HG03571 (cell line): ENCODE data around the gene ALX1.

ENCODE experiments used
- ATAC-seq: cut with Tn5 transposase; IDR thresholded peaks from one replicate; pipeline ENCODE4 v1.9.1; 2021; ENCODE audit not compliant: unreplicated experiment

Gene ALX1

DNA sequence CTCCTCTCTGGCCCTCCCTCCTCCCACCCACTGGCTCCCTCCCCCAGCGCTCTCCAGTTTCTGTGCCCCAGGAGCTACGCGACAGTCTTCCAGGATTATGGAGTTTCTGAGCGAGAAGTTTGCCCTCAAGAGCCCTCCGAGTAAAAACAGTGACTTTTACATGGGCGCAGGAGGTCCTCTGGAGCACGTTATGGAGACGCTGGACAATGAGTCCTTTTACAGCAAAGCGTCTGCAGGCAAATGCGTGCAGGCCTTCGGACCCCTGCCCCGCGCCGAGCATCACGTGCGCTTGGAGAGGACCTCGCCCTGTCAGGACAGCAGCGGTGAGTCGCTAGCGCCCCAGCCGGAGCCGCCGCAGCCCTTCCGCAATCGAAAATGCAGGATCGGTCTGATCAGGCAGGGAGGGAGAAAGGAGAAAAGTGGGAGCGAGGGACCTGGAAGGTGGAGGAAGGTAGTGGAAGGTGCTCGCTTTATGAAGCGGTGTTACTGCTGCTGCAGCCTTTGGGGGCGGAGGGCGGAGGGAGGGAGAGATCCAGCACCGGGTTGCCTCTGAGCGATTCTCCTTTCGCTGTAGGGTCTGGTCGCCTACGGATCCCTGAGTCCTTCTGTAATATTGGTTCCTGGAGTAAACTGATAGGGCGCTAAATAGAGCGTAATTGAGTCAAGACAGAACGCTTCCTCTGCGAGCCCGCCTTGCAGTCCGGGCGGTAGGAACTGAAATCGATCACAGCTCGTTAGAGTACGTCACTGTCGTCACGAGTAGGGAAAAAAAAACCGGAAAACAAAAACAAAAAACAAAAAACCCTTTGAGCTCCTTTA is at the start of gene ALX1:
TSS of gene ALX1 (plus strand) at position 56 of the 819 bp plus-strand sequence. CDS start at position 98, 42 bp downstream.
- ATAC-seq = no peak

DNA sequence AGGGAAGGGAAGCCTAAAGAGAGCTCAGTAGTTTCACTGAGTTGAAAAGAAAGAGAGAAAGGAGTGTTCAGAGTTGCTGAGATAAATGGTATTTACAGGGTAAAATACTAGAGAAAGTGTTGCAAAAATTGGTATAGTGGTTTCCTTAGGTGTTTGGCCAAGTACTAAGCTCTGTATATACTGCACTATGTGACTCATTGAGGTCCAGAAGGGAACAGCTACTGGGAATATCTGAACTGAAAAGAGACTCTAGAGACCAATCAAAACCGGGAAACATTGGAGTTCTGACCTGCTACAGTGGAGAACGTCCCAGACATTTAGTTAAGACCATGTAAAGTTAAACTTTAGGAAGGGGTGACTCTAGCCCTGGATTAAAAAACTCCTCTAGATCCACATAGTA is 42.7 kb upstream of the ALX1 start:
- no peak for ATAC-seq

DNA sequence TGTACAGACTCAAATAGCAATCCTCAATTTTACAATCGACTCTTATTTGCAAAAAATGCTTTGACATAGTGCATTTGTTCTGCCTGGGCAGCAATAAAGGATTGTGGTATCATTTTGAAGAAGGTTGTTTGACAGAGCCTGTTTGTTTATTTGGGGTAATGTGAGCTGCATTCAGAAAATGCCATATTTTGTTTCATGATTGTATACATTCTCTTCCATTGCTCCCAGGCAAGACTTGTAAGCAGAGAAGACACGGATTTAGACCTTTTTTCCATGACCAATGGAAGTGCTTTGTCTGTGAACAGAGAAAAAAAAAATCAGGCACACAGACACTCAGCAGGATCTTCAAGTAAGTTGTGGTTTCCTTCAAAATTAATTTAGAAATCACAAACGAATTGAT is 35.5 kb upstream of the ALX1 start:
- no peak for ATAC-seq

DNA sequence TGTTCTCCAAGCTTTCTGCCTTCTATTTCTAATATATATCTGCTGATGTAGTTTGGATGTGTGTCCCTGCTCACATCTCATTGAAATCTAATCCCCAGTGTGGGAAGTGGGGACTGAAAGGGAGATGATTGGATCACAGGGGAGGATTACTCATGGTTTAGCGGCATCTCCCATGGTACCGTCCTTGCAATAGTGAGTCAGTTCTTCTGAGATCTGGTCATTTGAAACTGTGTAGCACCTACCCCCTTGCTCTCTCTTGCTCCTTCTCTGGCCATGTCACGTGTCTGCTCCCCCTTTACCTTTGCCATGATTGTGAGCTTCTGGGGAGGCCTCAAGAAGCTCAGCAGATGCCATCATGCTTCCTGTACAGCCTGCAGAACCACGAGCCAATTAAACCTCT is 26.2 kb upstream of the ALX1 start:
- no peak for ATAC-seq

DNA sequence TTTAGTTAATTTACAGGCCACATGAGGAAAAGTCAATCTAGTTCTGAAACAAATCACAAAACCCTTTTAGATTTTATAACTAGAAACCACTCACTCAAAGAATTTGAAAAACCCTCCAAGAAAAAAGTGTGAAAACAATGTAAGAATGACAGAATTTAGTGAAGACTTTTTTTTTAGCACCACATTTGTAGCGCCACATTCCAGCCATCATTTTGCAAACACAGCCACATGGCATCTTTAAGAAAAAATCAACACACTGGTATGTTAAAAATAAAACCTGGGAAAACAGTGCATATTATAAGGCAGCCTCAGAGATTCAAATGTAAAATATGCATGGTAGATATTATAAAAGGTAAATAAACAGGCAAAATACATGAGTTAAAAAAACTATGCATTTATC is 22.3 kb upstream of the ALX1 start:
- ATAC-seq = no peak

DNA sequence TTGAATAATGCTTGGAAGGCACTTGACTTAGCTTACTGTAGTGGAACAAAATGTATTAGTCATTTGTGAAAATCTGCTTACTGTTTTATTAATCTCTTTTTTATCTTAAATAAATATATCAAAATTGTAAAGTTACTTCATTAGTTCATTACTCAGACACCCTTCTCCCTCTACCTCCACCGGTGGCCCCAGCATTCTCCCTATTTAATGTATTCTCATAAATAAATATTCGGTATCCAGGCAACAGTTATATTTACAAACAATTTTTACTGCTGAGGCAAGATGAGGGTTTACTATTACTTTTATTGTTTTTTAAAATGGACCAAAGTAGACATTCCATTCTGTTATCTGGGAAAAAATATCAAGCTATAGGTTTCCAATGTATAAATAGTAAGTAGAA is 19.6 kb upstream of the ALX1 start:
- ATAC-seq = no peak

DNA sequence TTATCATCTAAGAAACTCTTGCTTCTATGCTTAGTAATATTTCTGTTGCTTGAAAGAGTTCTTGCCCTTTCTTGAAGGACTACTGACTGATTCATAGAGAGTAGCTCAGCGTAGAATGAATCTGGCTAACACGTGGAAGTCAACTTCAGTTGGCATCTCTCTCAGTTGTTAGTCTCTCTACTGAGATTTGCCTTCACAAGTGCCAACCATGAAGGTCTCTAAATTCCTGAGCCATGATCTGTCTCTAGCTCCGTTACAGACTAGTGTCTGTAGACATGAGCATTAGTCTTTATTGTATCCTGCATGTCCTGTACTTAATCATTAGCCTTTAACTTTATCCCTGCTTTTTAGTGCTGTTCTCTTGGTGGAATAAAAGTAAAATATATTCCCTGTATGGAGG is 19.1 kb upstream of the ALX1 start:
- no peak for ATAC-seq

DNA sequence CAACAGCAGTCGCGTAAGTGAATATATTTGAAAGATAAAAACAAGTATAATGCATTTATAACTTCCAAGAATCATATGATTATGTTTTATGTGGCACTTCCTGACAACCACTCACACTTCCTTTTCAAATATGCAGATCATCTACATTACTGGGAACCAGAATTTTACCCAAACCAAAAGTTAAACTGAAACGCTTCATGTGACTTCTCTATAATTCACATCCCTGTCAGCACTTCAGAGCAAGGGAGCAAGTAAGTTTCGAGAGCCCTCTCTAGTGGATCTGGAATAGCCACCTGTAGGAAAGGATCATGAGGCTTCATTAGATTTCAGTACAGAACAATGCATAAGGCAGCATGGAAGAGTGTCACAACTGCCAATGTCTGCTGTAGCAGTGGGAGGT is 13.7 kb upstream of the ALX1 start:
- ATAC-seq = no peak

DNA sequence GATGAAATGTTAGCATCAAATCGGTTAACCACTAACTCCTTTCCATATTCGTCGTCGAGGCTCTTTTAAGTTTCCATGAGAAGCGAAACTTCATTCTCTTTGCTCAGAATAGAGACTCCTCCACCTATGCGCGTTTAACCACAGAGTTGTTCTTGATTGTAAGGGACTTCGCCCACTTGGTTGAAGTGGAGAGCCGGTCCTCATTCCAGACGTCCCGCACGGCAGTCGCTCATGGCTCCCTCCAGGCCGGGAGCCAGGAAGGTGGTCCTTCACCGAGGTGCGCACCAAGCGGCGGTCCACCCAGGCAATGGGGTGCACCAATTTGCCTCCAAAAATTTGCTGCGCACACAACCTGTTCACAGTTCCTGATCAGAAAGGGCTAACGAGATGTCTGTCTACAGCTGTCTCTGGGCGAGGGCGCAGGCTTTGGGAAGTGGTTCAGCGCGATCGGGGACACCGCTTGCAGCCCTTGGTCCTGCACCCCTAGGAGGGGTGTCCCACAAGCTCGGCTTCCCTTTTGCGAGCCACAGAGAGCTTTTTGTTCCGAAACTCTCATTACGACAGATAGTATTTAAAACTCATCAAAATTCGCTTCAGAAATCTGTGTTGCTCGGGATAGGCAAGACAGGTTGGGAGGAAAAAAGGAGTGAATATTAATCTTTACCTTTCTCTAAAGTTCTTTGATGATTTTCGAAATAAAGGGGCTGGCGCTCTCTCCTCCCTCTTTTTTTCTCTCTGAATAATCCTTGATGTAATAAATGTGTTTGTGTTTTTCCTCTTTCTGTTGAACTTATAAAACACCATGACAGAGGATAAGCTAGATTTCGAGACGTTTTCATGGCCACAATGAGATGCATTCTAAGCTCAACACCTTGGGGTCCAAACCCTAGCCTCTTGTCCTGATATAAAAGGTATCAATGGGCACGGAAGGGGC is 6.4 kb upstream of the ALX1 start:
- no peak for ATAC-seq

DNA sequence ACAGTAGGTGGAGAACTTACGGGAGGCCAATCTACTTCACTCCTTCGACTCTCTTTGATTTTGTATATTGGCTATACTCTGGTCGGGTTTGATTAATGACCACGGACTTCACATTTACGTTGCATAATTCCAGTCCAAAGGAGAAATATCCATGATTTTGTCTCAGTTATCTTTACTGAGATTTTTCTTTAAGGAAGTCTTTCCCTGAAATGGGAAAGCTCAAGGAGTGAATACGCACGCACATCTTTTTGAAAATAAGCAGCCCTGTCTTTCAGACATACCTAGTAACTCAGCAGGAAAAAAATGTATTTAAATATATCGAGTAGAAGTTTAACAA is 5.7 kb upstream of the ALX1 start:
- ATAC-seq = no peak

DNA sequence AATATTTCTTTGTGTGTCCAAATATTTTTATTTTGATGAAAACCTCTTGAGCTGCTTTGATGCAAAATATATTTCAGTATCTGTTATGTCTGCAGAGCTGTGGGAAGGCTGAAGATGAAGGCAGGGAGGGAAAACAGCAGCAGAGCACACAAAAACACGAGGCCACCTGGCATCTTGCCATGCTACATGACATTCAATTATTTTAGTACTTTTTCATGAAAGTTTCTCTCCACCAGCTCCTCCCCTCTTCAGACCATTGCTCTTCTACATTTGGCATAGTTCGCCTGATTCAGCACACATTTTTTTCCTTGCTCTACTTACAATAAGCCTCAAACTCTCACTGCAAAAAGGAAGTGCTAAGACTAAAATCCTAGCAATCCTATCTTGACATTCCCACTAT is 4.6 kb upstream of the ALX1 start:
- ATAC-seq = no peak

DNA sequence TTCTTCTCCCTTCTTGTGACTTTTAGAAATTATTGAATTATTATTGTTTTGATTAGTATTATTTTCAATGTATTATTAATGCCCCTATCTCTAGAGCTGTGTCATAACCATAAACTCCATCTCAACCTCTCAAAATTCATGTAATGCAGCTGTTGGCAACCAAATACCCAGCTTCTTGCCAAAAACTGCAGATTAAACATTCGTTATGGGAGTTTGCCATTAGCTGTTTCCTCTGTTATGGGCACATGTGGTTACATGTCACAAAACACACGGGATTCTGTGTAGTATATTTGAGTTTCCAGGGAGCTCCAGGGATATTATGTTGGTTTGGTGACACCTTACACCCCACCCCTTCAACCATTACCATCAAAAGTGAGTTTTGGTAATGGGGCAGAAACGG is 2.8 kb upstream of the ALX1 start:
- ATAC-seq = no peak

DNA sequence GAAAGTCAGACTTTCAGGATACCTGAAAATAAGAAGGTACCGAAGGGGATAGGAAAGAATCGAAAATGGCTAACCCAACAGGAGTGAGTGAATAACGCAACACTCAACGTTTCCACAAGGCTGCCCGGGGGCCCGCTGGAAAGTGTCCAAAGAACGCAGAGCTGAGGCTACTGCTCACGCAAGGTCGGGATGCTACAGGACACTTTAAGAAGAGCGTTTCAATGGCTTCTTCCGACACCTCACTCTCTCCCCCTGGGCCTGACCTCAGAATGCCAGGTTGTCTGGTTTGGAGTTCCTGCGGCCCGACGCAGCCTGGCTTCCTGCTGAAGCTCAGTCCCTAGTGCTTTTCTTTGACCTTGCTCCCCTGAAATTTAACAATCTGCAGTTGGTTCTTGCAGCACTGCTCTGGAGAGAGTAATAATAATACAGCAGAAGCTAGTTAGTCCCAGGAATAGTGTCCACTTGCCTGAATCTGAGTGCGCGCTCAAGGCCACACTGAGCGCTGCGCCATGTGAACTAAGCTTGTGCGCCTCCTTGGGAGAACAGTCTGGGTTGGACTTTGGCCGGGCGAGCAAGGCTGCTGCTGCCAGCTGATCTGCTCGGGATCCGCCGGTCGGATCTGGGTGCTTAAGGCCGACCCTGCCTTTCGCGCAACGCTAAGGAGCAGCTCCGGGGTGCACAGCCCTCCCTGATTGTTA is 2.0 kb upstream of the ALX1 start:
- ATAC-seq = no peak

DNA sequence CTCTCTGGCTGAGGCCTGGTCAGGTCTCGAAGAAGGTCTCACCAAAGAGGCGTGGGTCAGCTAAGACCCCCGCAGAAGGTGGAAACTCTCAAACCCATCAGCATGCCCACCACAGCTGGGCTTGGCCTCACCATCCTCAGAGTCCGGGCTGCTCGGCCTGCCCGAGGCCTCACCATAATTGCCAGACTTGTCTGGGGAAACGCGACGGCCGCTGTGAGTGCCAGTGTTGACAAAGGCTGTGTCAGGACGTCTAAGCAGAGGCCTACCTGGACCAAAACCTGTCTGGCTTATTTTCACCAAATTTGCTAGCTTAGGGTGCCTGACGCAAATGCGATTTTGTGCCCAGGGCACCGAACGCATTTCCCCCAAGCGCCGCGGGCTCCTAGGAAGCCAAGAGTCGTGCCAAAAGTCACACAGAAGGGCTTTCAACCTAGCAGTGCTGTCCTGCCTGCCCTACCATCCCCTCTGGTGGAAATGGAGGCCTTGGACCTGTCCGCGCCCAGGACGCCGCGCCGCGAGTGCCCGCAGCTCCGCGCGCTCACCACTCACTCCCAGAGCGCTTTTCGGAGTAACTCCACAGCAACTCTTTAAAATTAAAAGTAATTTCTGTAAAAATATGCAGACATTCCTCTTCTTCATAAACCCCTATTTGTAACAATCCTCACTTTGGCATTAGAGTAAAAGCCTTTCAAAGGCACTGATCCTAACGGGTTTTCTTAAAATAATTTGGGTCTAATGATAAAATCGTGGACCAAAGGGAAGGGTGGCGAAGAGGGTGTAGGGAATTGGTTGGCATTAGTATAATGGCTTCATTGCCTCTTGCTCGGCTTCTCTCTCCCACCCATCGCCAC is 1.2 kb upstream of the ALX1 start:
- ATAC-seq = no peak

DNA sequence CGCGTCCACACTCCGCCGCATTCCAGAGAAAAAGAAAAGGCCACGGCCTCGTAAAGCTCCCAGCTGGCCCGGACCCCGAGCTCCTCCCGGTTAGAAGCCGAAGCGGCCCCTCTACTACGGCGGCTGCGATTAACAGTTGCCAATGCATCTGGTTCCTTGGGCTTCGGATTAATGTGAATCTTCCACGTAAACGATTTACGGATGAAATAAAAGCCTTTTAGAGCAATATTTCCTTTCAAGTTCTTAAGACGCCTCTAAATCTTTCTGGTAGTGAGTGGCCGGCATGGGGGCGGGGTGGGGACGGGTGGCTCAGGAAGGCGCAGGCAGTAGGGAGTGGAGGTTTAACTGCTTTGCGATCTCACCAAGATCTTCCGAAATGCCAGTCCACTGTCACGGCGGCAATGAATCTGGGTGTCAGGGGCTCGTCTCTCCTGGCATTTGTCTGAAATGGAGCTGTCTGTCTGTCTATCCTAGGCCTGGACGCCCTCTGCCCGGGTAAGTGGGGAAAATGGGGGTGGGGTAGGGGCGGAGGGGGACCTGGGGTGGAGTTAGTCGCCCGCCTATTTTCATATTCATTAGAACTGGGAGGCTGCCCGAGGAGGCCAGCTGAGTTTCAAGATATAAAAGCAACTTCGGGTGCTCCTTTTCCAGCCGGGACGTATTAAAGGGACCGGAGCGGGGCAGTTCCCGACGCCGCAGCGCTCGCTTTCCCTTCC is 413 bp upstream of the ALX1 start:
- no peak for ATAC-seq

DNA sequence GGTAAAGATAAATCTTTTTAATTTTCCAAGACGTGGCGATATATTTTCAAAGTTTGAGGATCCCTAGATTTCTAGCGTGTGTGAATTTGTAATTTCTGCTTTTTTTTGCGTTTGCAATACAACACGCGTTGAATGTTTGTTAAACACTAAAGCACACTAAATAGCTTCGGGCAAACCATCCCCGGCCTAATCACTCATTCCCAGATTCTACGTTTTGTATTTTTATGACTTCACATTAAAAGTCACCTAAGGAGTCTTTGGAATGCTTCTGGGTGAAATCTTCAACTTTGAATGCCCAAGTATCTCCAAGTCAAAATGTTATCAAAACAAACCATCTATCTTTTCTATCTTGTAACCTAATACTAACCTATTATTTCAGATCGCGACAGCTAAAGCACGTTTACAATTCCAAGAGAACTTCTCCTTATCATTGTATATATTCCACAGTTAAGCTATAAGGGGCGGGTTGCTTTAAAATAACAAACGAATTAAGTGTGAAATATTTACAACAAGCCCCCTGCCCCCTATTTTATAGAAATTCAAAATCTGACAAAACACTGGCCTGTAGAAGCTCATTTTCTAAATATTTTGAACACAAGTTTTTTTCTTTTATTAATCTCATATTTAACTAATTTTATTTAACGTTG is 1.1 kb downstream of the ALX1 start:
- no peak for ATAC-seq

DNA sequence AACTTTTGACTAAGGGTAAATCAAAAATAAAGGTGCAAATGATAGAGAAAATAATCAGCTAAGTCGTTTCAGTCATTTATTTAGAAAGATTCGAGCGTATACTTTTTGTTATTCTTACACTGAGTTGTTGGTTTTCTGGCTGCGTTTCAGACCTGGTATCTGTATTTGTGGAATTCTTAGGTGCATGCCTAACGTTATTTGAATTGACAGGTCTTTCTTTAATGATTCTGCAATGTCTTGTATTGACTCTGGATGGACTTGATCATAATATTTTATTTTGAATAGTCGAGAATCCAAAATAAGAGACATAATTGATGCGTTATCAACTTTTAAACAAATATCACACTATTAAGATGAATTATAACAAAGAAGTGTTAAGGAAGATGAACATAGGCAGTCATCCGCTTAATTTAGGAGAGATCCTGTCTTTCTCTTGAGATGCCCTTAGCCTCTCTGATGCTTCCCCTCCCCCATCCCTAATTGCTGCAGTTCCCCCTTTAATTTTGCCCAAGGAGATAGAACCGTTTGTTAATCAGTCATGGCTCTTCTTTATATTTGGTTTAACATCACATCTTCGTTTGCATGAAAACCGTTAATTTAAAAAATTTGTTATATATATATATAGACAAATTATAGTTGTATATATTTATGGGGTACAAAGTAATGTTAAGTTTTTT is 1.8 kb downstream of the ALX1 start:
- ATAC-seq = no peak

DNA sequence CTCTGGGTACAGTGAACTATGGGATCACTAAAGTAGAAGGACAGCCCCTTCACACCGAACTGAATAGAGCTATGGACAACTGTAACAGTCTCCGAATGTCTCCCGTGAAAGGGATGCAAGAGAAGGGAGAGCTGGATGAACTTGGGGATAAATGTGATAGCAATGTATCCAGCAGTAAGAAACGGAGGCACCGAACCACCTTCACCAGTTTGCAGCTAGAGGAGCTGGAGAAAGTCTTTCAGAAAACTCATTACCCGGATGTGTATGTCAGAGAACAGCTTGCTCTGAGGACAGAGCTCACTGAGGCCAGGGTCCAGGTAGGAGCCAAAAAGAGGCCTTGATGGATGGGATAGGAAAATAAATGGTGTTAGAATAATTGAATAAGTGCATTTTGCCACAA is 3.5 kb downstream of the ALX1 start:
- no peak for ATAC-seq

DNA sequence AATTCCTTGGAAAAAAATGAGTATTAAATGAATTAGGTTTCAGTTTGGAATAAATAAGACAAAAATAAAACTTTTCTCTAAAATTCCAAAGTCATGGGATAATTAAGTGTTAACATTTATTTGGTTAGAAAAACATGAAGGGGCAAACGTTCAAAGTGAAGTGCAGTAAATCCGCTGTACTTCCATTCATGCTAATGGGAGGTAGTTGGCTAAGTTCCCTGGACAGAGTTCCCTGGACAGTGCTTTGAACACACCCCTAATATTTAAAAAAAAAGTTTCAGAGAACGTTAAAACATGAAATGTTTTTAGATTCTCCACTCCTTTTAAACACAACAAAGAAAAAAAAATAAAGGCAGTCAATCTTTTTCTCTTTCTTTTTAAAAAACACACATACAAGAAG is 16.3 kb downstream of the ALX1 start:
- ATAC-seq = no peak
